ENCODE measurements around the gene EPHA6.
"Not testable (repeated sequence)": the region's sequence is repeated elsewhere in the genome, so short reads cannot be mapped to it uniquely, and the experiment has no call there.

The EPHA6 gene

GRCh38 chr3:96931119-96931862 lies 116.9 kb downstream of the EPHA6 start:
- no peak for DNase-seq

- not testable (repeated sequence) for DNase-seq
Measured at GRCh38 chr3:96942131-96942530, 127.7 kb downstream of the EPHA6 start.

GRCh38 chr3:96958856-96959255 lies 144.5 kb downstream of the EPHA6 start:
- no peak for DNase-seq

GRCh38 chr3:96959474-96959873 lies 145.1 kb downstream of the EPHA6 start:
- no peak for DNase-seq

GRCh38 chr3:96959901-96960641 lies 145.7 kb downstream of the EPHA6 start:
- no peak for DNase-seq

- no peak for DNase-seq
Measured at GRCh38 chr3:96960661-96961330, 146.4 kb downstream of the EPHA6 start.

GRCh38 chr3:96961576-96961975 lies 147.2 kb downstream of the EPHA6 start:
- no peak for DNase-seq

GRCh38 chr3:96966181-96966929 lies 152.0 kb downstream of the EPHA6 start:
- DNase-seq = no peak

GRCh38 chr3:96970211-96970610 lies 155.8 kb downstream of the EPHA6 start:
- DNase-seq = no peak

- DNase-seq = no peak
Measured at GRCh38 chr3:96977671-96978070, 163.3 kb downstream of the EPHA6 start.

GRCh38 chr3:96983716-96984115 lies 169.3 kb downstream of the EPHA6 start:
- DNase-seq = not testable (repeated sequence)

GRCh38 chr3:96986241-96986640 lies 171.8 kb downstream of the EPHA6 start:
- DNase-seq = no peak

- no peak for DNase-seq
Measured at GRCh38 chr3:96991231-96991630, 176.8 kb downstream of the EPHA6 start.

- DNase-seq = no peak
Measured at GRCh38 chr3:96991800-96992365, 177.5 kb downstream of the EPHA6 start.

- DNase-seq = no peak
Measured at GRCh38 chr3:96994988-96995387, 180.6 kb downstream of the EPHA6 start.

GRCh38 chr3:96996009-96996408 lies 181.6 kb downstream of the EPHA6 start:
- DNase-seq = no peak

GRCh38 chr3:97001611-97002010 lies 187.2 kb downstream of the EPHA6 start:
- DNase-seq = no peak

GRCh38 chr3:97009427-97010019 lies 195.1 kb downstream of the EPHA6 start:
- DNase-seq = no peak

GRCh38 chr3:97010881-97011657 lies 196.7 kb downstream of the EPHA6 start:
- no peak for DNase-seq

- no peak for DNase-seq
Measured at GRCh38 chr3:97021778-97022177, 207.4 kb downstream of the EPHA6 start.

GRCh38 chr3:97025612-97026011 lies 211.2 kb downstream of the EPHA6 start:
- DNase-seq = not testable (repeated sequence)
